Keratinocyte (primary cell): Measurements from ENCODE around the gene RALGPS1.

ENCODE experiments used
- CTCF ChIP-seq, 3 experiments: IDR thresholded peaks in 1 of 3; conservative IDR thresholded peaks in 1 of 3; optimal IDR thresholded peaks in 1 of 3; 2 replicates in 2 of 3; 3 replicates in 1 of 3; pipeline versions ENCODE3 to v1.5.1; 2011; ENCODE audit warnings: low read length in 3 of 3, mild to moderate bottlenecking in 3 of 3, moderate library complexity in 2 of 3, control low read depth in 1 of 3, inconsistent platforms in 1 of 3; ENCODE audit not compliant: insufficient read depth in 2 of 3; ENCODE audit errors: extremely low read depth in 1 of 3
- EZH2 ChIP-seq: IDR thresholded peaks from one replicate; pipeline ENCODE4 v1.6.1; 2012; ENCODE audit warnings: inconsistent platforms, mild to moderate bottlenecking, low read length, moderate library complexity

DNA sequence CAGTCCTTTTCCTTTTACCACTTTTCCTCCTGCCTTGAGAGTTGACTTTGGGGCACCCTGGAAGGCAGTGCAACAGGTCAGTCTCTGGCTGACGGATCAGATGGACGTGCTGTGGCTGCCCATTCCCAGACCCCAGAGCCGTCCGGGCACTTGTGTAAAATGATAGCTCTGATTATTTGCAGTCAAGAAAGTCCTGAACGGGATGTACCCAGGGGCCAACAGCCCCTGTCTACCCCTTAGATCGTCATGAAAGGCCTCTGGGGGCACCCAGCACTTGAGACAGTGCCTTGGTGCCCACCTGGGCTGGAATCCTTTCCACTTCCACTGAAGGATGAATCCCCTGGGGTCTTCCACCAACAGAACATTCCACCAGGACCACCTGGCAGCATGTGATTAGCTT lies 225.6 kb downstream of the RALGPS1 start:
- TF ChIP-seq CTCF (optimal IDR thresholded peaks at IDR 0.05 in 1 of 3, IDR thresholded peaks at IDR 0.05 in 1 of 3, conservative IDR thresholded peaks at IDR 0.05 in 1 of 3; ENCODE audit: extremely low read depth in 1 of 3, insufficient read depth in 2 of 3, low read length in 3 of 3) (no peak), EZH2 (no peak)
